Transverse colon (tissue), 4 donors: Measurements from ENCODE around the gene ZNF865. TPM values are rescaled to one million over a fixed set of nuclear protein-coding genes. Genes with fewer than 3 reads are reported as not detected.
A peak's percentile ranks its signal among the peaks of the same experiment; 100 is the strongest.

ENCODE experiments used
- DNase-seq: peaks from one replicate; pipeline ENCODE4 v3.0.0-alpha.2; 2019
- H3K27ac ChIP-seq, 4 donors: fragments of 200-600 bp; sonication (generic); 2 replicates each; pipeline ENCODE4 v1.5.1; 2016 to 2018; ENCODE audit warnings: inconsistent platforms in 4 of 4
- H3K27me3 ChIP-seq: fragments of 200-600 bp; sonication (generic); 2 replicates; pipeline ENCODE4 v1.5.1; 2017; ENCODE audit warnings: inconsistent platforms
- H3K36me3 ChIP-seq, 4 donors: fragments of 200-600 bp; sonication (generic); 2 replicates each; pipeline ENCODE4 v1.5.1; 2017 to 2019; ENCODE audit warnings: inconsistent platforms in 4 of 4
- H3K4me1 ChIP-seq, 4 donors: fragments of 200-600 bp; sonication (generic); 2 replicates each; pipeline ENCODE4 v1.5.1; 2017 to 2020; ENCODE audit warnings: inconsistent platforms in 4 of 4
- H3K4me3 ChIP-seq, 4 donors: fragments of 200-600 bp; sonication (generic); 1 replicate in 1 of 4; 2 replicates in 3 of 4; pipeline versions ENCODE4 v1.5.1 to v1.6.1; 2017 to 2019; ENCODE audit warnings: inconsistent platforms in 4 of 4
- H3K9me3 ChIP-seq, 2 donors: fragments of 200-600 bp; sonication (generic); 2 replicates each; pipeline ENCODE4 v1.5.1; 2017 to 2019; ENCODE audit warnings: inconsistent platforms in 2 of 2
- EP300 ChIP-seq: sonication (generic); formaldehyde crosslinking; IDR thresholded peaks from one replicate; pipeline ENCODE4 v1.6.1; 2017; ENCODE audit warnings: antibody characterized with exemption, low read depth
- POLR2A ChIP-seq: fragments of 450-650 bp; IDR thresholded peaks from one replicate; pipeline ENCODE4 v1.6.1; 2016; ENCODE audit warnings: antibody characterized with exemption, mild to moderate bottlenecking, moderate library complexity
- POLR2AphosphoS5 ChIP-seq, 3 donors: sonication (generic); formaldehyde crosslinking; IDR thresholded peaks; one replicate each; pipeline ENCODE4 v1.6.1; 2016; ENCODE audit warnings: antibody characterized with exemption in 3 of 3
- WGBS, 2 donors: methylation state at CpG; one replicate each; pipeline ENCODE4 v1.1.5; 2018; ENCODE audit warnings: low coverage in 1 of 2; 5-methylcytosine and 5-hydroxymethylcytosine counted together
- in situ Hi-C, 4 donors: fragments of 200-750 bp; cut with MboI; loops; one replicate each; pipeline versions ENCODE4 v1.15.0 to v1.15.1; 2017; ENCODE audit warnings: low sequenced_read_pairs in 3 of 4, low pct_ligation_motif_present in 1 of 4, low pct_unique_long_range_greater_than_20kb in 1 of 4
- intact Hi-C: fragments of 100-400 bp; cut with DNase I; formaldehyde crosslinking; loops from one replicate; pipeline ENCODE4 v1.15.1; 2023; ENCODE audit warnings: low total_unique reads
- total RNA-seq, 4 donors: library from RNA; depleted of rRNA; stranded (reverse); fragments of >200 nt; gene quantifications; one replicate each; pipeline ENCODE4 v1.1.0, GENCODE V29; 2016
- TF ChIP-seq, protein P1 (sequence below), 5 experiments: fragments of 200-600 bp in 3 of 5; fragments of 450-650 bp in 2 of 5; sonication (generic) in 3 of 5; IDR thresholded peaks; 1 replicate in 2 of 5; 2 replicates in 3 of 5; pipeline ENCODE4 v1.5.1; 2016 to 2017; ENCODE audit warnings: antibody characterized with exemption in 5 of 5, inconsistent platforms in 3 of 5, mild to moderate bottlenecking in 2 of 5, moderate library complexity in 1 of 5

The ZNF865 gene
- total RNA-seq, 4 donors from 2014 or later: 8.3 to 50.1 (median 13.4) TPM

DNA sequence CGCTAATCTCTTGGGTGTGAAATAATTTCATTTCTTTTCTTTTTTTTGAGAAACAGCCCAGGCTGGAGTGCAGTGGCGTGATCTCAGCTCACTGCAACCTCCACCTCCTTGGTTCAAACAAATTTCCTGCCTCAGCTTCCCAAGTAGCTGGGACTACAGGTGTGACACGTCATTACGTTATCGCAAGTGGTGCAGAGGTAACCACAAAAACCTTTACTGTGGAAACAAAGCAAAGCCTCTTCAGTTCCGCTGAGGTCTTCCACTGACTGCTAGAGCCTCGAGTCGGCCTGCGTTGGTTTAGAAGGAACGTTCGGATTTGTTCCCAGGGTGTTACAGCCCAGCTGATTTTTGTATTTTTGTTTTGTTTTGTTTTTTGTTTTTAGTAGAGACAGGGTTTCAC lies 20.9 kb downstream of the ZNF865 start:
- no peak for DNase-seq
- Histone ChIP-seq H3K4me1 (peaks cover 0 to 14% (median 6%) of the 10 kb centered on the region in 4 donors), H3K9me3 (no peaks in the 10 kb centered on the region), H3K4me3 (no peak overlapping the region), H3K36me3 (peaks cover 0 to 5% (median 1%) of the 10 kb centered on the region in 4 donors), H3K27ac (no peak overlapping the region), H3K27me3 (no peaks in the 10 kb centered on the region)
- intact Hi-C loops: no loop called here
- WGBS, 2 donors: 73 to 83% methylated on average over 11 of the region's 11 CpGs
- in situ Hi-C loops: loop anchor here in 1 of 4 donors (10.0 kb wide), 1 partner anchor 112 kb away; no protein-coding TSS in a partner anchor
- TF ChIP-seq EP300: no peak
- no peak for TF ChIP-seq POLR2AphosphoS5 (IDR thresholded peaks at IDR 0.05)
- TF ChIP-seq, protein P1, sequence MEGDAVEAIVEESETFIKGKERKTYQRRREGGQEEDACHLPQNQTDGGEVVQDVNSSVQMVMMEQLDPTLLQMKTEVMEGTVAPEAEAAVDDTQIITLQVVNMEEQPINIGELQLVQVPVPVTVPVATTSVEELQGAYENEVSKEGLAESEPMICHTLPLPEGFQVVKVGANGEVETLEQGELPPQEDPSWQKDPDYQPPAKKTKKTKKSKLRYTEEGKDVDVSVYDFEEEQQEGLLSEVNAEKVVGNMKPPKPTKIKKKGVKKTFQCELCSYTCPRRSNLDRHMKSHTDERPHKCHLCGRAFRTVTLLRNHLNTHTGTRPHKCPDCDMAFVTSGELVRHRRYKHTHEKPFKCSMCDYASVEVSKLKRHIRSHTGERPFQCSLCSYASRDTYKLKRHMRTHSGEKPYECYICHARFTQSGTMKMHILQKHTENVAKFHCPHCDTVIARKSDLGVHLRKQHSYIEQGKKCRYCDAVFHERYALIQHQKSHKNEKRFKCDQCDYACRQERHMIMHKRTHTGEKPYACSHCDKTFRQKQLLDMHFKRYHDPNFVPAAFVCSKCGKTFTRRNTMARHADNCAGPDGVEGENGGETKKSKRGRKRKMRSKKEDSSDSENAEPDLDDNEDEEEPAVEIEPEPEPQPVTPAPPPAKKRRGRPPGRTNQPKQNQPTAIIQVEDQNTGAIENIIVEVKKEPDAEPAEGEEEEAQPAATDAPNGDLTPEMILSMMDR (IDR thresholded peaks at IDR 0.05): no peak

GRCh38 chr19:55632463-55632834 lies 27.0 kb downstream of the ZNF865 start:
- Histone ChIP-seq H3K9me3 (no peaks in the 10 kb centered on the region), H3K27me3 (no peaks in the 10 kb centered on the region), H3K4me3 (no peak overlapping the region), H3K27ac (peak overlapping the region; percentile 16 to 97 (median 56)), H3K4me1 (peaks cover 15 to 33% (median 20%) of the 10 kb centered on the region in 4 donors), H3K36me3 (no peaks in the 10 kb centered on the region)
- DNase-seq: peak; percentile 94
- 19 to 100% methylated on average over 1 to 3 of the region's 3 CpGs for WGBS, 2 donors
- intact Hi-C loops (loop anchor here (2.0 kb wide), 1 partner anchor 20 kb away; no protein-coding TSS in a partner anchor), in situ Hi-C loops (no loop called here)
- no peak for TF ChIP-seq POLR2A
- TF ChIP-seq, protein P1 (IDR thresholded peaks at IDR 0.05): peak; percentile 85 to 96 (median 90)

DNA sequence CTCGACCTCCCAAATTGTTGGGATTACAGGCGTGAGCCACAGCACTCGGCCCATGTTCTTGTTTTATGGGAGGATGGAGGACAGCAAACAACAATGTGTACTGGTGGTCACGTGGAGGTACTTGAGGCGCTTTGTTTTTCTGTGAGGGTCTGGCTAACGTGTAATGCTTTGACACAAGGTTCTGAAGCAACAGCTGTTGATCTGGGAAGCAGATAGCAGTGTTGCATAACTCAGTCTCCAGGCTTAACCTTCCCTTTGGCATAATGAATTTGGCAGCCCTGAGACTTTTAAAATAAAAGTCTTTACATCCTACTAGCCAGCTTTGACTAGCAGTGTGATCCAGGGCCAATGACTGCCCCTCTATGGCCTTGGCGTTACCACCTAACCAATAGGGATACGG lies 28.4 kb downstream of the ZNF865 start:
- 72 to 77% methylated on average over 5 to 8 of the region's 8 CpGs for WGBS, 2 donors
- H3K27ac ChIP-seq: peak overlapping the region; percentile 87 to 99 (median 97)
- peaks cover 15 to 40% (median 20%) of the 10 kb centered on the region in 4 donors for H3K4me1 ChIP-seq
- DNase-seq: no peak
- no peaks in the 10 kb centered on the region for H3K9me3 ChIP-seq
- in situ Hi-C loops (no loop called here), intact Hi-C loops (loop anchor here (2.0 kb wide), 1 partner anchor 19 kb away; no protein-coding TSS in a partner anchor)
- H3K36me3 ChIP-seq: no peaks in the 10 kb centered on the region
- H3K4me3 ChIP-seq: peak overlapping the region in 1 of 4 donors; percentile 95
- H3K27me3 ChIP-seq: no peaks in the 10 kb centered on the region
- no peak for TF ChIP-seq POLR2A
- TF ChIP-seq POLR2AphosphoS5 (IDR thresholded peaks at IDR 0.05): no peak
- TF ChIP-seq, protein P1 (IDR thresholded peaks at IDR 0.05): no peak
- no peak for TF ChIP-seq EP300

GRCh38 chr19:55635334-55635717 lies 29.9 kb downstream of the ZNF865 start:
- H3K4me3 ChIP-seq: peak overlapping the region; percentile 57 to 95 (median 88)
- H3K4me1 ChIP-seq: peaks cover 20 to 53% (median 27%) of the 10 kb centered on the region in 4 donors
- no peak for TF ChIP-seq EP300
- no peak for TF ChIP-seq POLR2A
- TF ChIP-seq, protein P1 (IDR thresholded peaks at IDR 0.05): no peak
- no peak for TF ChIP-seq POLR2AphosphoS5 (IDR thresholded peaks at IDR 0.05)
- intact Hi-C loops (no loop called here), in situ Hi-C loops (no loop called here)
- H3K27ac ChIP-seq: peak overlapping the region; percentile 87 to 99 (median 97)
- 0 to 8% methylated on average over 7 to 9 of the region's 9 CpGs for WGBS, 2 donors
- H3K36me3 ChIP-seq: no peaks in the 10 kb centered on the region
- no peaks in the 10 kb centered on the region for H3K9me3 ChIP-seq
- no peaks in the 10 kb centered on the region for H3K27me3 ChIP-seq
- DNase-seq: no peak
